ENCODE results near the gene ATG14.
A peak's percentile ranks its signal among the peaks of the same experiment; 100 is the strongest.
"Not testable (repeated sequence)": the region's sequence is repeated elsewhere in the genome, so short reads cannot be mapped to it uniquely, and the experiment has no call there.

ATG14 gene

DNA sequence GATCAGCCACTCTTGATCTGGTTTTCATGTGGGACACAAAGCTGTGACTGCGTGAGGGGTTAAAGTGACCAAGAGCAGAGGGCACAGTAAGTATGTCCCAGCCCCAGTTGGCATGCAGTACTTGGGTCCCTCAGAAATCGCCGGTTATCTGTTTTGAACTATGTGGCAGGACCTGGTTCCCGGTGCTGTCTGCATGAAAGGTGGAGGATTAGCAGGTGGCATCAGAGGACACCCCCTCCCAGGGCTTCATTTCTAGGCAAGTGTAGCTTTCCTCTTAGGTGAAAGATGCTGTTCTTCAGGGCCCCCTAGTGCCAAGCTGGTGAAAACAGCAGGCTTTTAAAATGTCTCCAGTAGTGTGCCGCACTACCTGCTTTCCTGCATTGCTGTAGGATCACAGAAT is 57.1 kb downstream of the ATG14 start:
- no peaks in the 10 kb centered on the region for H3K27me3 Mint-ChIP-seq
- H3K36me3 Mint-ChIP-seq = peaks cover 17% of the 10 kb centered on the region
- H3K27ac Mint-ChIP-seq = no peak overlapping the region
- H3K4me3 Mint-ChIP-seq = no peak overlapping the region
- H3K4me1 Mint-ChIP-seq = peaks cover 16% of the 10 kb centered on the region
- ATAC-seq = peak; percentile 70
- no peaks in the 10 kb centered on the region for H3K9me3 Mint-ChIP-seq

DNA sequence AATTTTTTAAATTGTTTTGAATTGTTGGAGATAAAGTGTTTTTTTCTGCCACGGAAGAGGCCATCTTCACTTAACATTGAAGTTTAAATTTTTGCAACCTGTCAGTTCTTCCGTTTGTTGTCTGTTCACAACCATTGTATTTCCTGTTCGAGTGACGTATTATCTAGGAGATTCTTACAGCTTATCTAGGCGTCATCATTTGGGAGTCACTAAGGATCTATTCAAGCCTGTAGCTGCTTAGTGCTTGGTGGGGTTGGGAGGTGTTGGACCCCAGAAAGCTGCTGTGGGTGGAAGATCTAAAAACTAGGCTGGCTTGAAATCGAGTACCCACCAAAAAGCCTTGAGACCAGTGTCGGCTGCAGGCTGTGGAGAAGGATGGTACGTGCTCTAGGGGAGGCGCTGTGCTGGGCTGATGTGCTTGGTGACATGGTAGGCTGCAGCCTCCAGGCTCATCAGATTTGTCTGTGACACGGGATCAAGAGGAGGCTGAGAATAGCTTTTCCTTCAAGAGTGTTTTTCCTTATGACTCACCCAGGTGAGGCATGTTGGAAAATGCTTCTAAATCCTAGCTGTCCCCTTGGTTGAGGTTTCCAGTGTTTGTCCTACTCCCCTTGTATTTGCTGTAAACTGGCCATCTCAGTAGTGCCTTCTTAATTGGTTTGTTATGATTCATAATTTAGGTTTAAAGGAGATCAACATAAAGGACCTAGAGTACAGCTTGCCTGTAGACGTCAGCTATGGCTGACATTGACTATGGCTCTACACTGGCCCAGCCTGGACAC is 57.8 kb downstream of the ATG14 start:
- H3K27ac Mint-ChIP-seq = no peak overlapping the region
- H3K4me3 Mint-ChIP-seq = no peak overlapping the region

DNA sequence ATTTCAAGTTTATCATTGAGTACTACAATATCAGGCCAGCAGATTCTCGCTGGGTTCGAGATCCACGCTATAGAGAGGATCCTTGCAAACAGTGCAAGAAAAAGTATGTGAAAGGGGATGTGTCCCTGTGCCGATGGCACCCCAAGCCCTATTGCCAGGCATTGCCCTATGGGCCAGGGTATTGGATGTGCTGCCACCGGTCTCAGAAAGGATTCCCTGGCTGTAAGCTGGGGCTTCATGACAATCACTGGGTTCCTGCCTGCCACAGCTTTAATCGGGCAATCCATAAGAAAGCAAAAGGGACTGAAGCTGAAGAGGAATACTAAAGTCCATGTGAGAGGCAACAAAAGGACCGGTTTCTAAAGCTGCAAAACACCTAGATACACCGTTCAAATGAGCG is 59.4 kb downstream of the ATG14 start:
- H3K9me3 Mint-ChIP-seq = no peaks in the 10 kb centered on the region
- H3K27ac Mint-ChIP-seq = no peak overlapping the region
- peaks cover 17% of the 10 kb centered on the region for H3K36me3 Mint-ChIP-seq
- no peak overlapping the region for H3K4me3 Mint-ChIP-seq
- ATAC-seq = no peak
- H3K4me1 Mint-ChIP-seq = peaks cover 36% of the 10 kb centered on the region
- no peaks in the 10 kb centered on the region for H3K27me3 Mint-ChIP-seq

More for the DNA sequence above, 57.8 kb downstream of the ATG14 start:
- Mint-ChIP-seq H3K36me3 (peaks cover 17% of the 10 kb centered on the region), H3K27me3 (no peaks in the 10 kb centered on the region), H3K4me1 (peaks cover 22% of the 10 kb centered on the region), H3K9me3 (no peaks in the 10 kb centered on the region)
- no peak for ATAC-seq

DNA sequence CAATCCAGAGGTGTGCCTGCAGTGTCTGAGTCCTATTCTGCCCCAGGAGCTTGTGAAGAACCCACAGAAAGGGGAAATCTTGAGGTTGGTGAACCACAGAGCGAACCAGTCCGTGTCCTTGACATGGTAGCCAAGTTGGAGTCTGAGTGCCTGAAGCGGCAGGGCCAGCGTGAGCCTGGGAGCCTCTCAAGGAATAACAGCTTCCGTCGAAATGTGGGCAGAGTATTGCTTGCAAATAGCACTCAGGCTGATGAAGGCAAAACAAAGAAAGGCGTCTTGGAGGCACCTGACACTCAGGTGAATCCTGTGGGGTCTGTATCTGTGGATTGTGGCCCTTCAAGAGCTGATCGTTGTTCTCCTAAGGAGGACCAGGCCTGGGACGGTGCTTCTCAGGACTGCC is 60.5 kb downstream of the ATG14 start:
- Mint-ChIP-seq H3K4me1 (peaks cover 40% of the 10 kb centered on the region), H3K4me3 (no peak overlapping the region), H3K27me3 (no peaks in the 10 kb centered on the region), H3K9me3 (no peaks in the 10 kb centered on the region), H3K36me3 (peaks cover 17% of the 10 kb centered on the region), H3K27ac (no peak overlapping the region)
- no peak for ATAC-seq

DNA sequence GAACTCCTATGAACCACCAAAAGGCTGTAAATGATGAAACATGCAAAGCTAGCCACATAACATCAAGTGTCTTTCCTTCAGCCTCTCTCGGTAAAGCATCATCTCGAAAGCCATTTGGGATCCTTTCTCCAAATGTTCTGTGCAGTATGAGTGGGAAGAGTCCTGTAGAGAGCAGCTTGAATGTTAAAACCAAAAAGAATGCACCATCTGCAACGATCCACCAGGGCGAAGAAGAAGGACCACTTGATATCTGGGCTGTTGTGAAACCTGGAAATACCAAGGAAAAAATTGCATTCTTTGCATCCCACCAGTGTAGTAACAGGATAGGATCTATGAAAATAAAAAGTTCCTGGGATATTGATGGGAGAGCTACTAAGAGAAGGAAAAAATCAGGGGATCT is 61.2 kb downstream of the ATG14 start:
- no peaks in the 10 kb centered on the region for H3K9me3 Mint-ChIP-seq
- ATAC-seq = no peak
- peaks cover 43% of the 10 kb centered on the region for H3K4me1 Mint-ChIP-seq
- H3K27me3 Mint-ChIP-seq = no peaks in the 10 kb centered on the region
- H3K27ac Mint-ChIP-seq = no peak overlapping the region
- H3K36me3 Mint-ChIP-seq = peaks cover 16% of the 10 kb centered on the region
- no peak overlapping the region for H3K4me3 Mint-ChIP-seq

DNA sequence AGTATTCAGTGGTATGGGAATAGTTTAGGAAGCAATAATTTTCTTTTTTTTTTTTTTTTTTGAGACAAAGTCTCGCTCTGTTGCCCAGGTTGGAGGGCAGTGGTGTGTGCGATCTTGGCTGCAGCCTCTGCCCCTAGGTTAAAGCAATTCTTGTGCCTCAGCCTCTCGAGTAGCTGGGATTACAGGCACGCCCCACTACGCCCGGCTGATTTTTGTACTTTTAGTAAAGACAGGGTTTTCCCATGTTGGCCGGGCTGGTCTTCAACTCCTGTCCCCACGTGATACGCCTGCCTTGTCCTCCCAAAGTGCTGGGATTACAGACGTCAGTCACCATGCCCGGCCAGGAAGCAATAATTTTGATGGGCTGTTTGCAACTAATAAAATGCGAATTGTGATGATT is 62.1 kb downstream of the ATG14 start:
- peak; percentile 86 for ATAC-seq
- peak overlapping the region; percentile 76 for H3K4me3 Mint-ChIP-seq
- H3K27ac Mint-ChIP-seq = peak overlapping the region; percentile 81
- H3K36me3 Mint-ChIP-seq = peaks cover 12% of the 10 kb centered on the region
- H3K27me3 Mint-ChIP-seq = no peaks in the 10 kb centered on the region
- peaks cover 49% of the 10 kb centered on the region for H3K4me1 Mint-ChIP-seq
- no peaks in the 10 kb centered on the region for H3K9me3 Mint-ChIP-seq

DNA sequence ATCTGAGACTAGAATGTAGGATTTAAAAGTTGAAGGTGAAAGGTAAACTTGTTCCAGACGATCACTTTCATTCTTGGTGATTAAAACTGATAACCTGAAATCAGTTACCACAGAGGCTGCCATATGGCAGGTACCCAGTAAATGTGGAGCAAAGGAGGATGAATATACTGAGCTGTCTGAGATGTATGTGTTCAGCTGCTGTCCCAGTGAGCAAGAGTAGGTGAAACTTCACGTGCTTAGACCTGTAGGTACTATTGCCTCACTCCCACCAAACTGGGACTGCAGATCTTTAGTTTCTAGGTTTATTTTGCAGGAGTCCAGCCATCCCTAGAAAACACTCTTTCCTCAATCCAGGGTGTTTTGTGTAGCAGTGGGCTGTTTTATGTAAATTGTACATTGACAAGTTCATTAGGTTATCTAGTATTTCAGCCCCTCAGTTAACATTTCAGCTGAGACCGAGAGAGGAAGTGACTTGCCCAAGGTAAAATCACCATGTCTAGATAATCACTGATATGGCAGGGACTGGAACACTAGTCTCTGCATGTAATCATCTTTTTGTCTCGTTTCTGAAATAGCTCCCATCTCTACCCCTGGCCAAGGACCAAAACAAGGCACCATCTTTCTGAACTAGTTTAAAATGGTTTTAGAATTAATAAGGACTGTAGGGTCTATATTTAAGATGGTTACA is 62.7 kb downstream of the ATG14 start:
- no peaks in the 10 kb centered on the region for H3K9me3 Mint-ChIP-seq
- peak overlapping the region; percentile 81 for H3K27ac Mint-ChIP-seq
- peak overlapping the region; percentile 76 for H3K4me3 Mint-ChIP-seq
- peaks cover 12% of the 10 kb centered on the region for H3K36me3 Mint-ChIP-seq
- ATAC-seq = peak; percentile 80
- H3K4me1 Mint-ChIP-seq = peaks cover 51% of the 10 kb centered on the region
- no peaks in the 10 kb centered on the region for H3K27me3 Mint-ChIP-seq

DNA sequence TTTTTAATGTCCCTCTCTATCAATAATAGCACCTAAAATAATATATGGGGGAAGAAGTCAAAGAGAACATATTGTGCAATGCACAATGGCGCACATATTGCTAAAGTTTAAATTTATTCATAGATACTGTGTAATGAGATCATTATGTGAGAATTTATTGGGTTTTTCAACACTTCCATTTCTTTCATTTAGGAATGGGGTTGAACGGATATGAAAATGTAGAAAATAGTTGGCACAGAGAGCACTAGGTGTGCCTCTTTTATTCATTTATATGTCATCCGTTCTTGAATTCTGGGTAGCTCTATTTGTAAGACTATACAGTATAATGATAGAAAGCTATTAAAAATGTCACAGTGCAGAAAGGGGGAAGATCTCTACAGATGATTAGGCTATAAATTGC is 63.9 kb downstream of the ATG14 start:
- no peak for ATAC-seq
- Mint-ChIP-seq H3K36me3 (peaks cover 12% of the 10 kb centered on the region), H3K4me3 (no peak overlapping the region), H3K9me3 (no peaks in the 10 kb centered on the region), H3K4me1 (peaks cover 51% of the 10 kb centered on the region), H3K27ac (no peak overlapping the region), H3K27me3 (no peaks in the 10 kb centered on the region)

DNA sequence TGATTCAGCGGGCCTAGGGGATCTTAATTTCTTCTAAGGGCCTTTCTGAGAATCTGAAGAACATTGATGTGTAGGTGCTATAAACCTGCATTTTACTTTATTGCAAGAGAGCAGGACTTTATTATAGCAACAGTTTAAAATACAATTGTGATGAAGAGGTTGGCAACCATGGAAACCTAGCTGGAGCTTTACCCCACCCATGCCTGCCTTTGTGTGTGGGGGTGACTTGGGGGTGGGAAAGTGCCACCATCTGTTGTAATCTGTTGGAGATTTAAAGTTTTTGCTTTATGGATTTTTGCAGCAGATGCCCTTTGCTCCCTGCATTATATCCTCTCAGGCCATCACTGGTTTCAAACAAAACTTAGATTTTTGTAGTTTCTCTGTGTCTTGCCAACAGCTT is 64.6 kb downstream of the ATG14 start:
- no peaks in the 10 kb centered on the region for H3K27me3 Mint-ChIP-seq
- H3K4me3 Mint-ChIP-seq = no peak overlapping the region
- no peak for ATAC-seq
- peaks cover 51% of the 10 kb centered on the region for H3K4me1 Mint-ChIP-seq
- no peaks in the 10 kb centered on the region for H3K9me3 Mint-ChIP-seq
- peaks cover 12% of the 10 kb centered on the region for H3K36me3 Mint-ChIP-seq
- H3K27ac Mint-ChIP-seq = no peak overlapping the region

DNA sequence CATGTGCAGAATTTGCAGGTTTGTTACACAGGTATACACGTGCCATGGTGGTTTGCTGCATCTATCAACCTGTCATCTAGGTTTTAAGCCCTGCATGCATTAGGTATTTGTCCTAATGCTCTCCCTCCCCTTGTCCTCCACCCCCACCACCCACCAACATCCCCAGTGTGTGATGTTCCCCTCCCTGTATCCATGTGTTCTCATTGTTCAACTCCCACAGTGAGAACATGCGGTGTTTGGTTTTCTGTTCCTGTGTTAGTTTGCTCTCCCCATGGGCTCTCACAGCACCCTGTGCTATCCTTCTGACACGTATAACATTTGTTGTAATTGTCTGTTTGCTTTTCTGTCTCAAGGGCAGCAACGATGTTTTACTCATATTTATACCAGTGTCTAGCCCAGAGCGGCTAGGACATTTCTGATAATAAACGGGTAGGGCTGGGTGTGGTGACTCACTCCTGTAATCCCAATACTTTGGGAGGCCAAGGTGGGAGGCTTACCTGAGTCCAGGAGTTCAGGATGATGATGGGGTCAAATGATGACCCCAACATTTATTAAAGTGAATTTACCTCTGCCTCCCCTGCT is 67.0 kb downstream of the ATG14 start:
- H3K4me1 Mint-ChIP-seq = peaks cover 53% of the 10 kb centered on the region
- not testable (repeated sequence) for H3K27ac Mint-ChIP-seq, H3K9me3 Mint-ChIP-seq, ATAC-seq, H3K27me3 Mint-ChIP-seq, H3K4me3 Mint-ChIP-seq, H3K36me3 Mint-ChIP-seq

DNA sequence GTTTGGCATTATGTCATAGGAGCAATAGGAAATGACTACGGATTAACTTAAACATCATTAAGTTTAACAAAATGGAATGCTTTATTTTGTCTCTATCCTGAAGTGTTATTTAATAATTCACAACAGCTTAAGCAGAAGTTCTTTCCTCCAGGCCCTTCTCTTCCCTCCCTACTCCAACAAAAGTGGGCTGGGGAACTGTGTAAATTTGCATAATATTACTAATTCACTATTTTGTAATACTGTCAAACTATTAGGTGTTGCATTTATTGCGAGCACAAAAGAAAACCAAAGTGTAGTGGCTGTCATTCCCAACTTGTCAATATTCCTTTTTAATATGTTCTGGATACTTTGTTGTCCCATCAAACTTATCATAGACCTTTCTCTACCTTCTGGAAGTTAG is 69.8 kb downstream of the ATG14 start:
- H3K9me3 Mint-ChIP-seq = no peaks in the 10 kb centered on the region
- no peak for ATAC-seq

DNA sequence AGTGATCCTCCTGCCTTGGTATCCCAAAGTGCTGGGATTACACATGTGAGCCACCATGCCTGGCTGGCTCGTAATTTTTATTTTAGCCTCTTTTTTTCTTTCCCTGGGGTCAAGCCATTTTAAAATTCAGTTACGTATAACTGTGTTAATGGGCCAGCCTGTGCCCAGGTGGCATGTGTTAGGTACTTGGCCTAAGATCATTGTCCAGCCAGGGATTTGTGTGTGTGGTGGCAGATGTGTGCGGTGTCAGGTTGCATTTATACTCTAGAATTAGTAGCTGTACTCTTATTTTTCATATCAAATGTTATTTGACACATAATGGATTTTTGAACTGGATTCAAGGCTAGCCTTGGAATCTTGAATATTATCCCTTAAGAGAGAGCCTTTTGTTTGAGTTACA is 71.1 kb downstream of the ATG14 start:
- Mint-ChIP-seq H3K27ac (no peak overlapping the region), H3K4me1 (peaks cover 28% of the 10 kb centered on the region), H3K4me3 (no peak overlapping the region), H3K27me3 (no peaks in the 10 kb centered on the region), H3K36me3 (no peaks in the 10 kb centered on the region), H3K9me3 (no peaks in the 10 kb centered on the region)
- no peak for ATAC-seq

More for the DNA sequence above, 69.8 kb downstream of the ATG14 start:
- Mint-ChIP-seq H3K4me3 (no peak overlapping the region), H3K27me3 (no peaks in the 10 kb centered on the region), H3K4me1 (peaks cover 35% of the 10 kb centered on the region), H3K27ac (no peak overlapping the region), H3K36me3 (no peaks in the 10 kb centered on the region)

DNA sequence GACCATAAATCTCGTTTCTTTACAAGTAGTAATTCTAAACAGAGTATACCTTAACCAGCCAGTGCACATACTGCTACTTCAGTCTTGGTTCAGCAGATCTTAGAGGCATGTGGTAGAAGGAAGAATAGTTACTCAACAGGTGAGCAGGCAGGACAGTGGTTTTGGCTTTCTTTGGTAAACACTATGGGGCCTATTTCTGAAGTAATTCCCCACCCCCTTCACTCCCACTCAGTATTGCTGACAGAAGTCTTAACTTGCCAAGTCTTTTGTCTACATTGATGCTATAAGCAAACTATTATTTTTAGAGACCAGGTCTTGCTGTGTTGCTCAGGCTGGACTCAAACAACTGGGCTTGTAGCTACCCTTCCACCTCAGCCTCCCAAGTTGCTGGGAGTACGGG is 71.9 kb downstream of the ATG14 start:
- no peaks in the 10 kb centered on the region for H3K36me3 Mint-ChIP-seq
- H3K27me3 Mint-ChIP-seq = no peaks in the 10 kb centered on the region
- no peak overlapping the region for H3K4me3 Mint-ChIP-seq
- ATAC-seq = peak; percentile 61
- peaks cover 26% of the 10 kb centered on the region for H3K4me1 Mint-ChIP-seq
- no peak overlapping the region for H3K27ac Mint-ChIP-seq
- no peaks in the 10 kb centered on the region for H3K9me3 Mint-ChIP-seq

DNA sequence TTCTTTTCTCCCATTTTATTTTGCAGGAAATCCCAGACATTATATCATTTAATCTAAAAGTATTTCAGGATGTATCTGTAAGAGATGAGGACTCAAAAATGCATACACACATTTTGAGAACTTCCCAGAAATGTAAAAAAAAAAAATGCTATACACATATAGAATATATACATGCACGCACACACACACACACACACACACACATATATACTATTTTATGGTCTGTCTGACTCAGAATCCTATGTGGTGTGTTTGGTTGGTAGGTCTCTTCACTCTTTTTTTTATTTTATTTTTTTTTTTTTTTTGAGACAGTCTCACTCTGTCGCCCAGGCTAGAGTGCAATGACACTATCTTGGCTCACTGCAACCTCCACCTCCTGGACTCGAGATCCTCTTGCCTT is 74.9 kb downstream of the ATG14 start:
- H3K36me3 Mint-ChIP-seq = no peaks in the 10 kb centered on the region
- ATAC-seq = no peak
- H3K4me3 Mint-ChIP-seq = no peak overlapping the region
- no peaks in the 10 kb centered on the region for H3K9me3 Mint-ChIP-seq
- H3K27ac Mint-ChIP-seq = no peak overlapping the region
- no peaks in the 10 kb centered on the region for H3K27me3 Mint-ChIP-seq
- peaks cover 47% of the 10 kb centered on the region for H3K4me1 Mint-ChIP-seq

DNA sequence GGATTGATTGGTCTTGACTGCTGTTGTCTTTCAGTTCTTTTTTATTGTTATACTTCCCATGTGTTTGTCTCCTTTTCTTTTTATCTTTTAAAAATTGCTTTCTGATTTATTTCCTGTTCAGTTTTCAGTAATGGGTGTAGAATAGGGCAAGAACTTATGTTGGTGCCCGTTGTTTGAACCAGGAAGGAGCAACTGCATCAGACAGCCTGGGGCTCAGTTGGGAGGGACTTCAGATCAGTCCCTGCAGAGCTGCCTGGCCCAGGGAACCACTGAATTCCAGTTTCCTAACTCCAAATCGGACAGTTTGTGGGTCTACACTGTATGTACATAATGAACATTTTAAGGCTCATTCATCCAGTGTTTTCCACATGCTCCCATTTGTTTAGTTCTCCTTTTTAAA is 75.5 kb downstream of the ATG14 start:
- Mint-ChIP-seq H3K36me3 (no peaks in the 10 kb centered on the region), H3K27ac (no peak overlapping the region), H3K27me3 (no peaks in the 10 kb centered on the region), H3K4me3 (no peak overlapping the region), H3K9me3 (no peaks in the 10 kb centered on the region), H3K4me1 (peaks cover 47% of the 10 kb centered on the region)
- no peak for ATAC-seq

All from stimulated activated memory B cell treated with anti-CD40 and anti-IgM and Interleukin-4, amounts not matched to agents 10 μg/mL and 1 μg/mL and 100 μg/mL, for 72 hours (primary cell).